ENCODE measurements around the gene MISP3. TPM values are rescaled to one million over a fixed set of nuclear protein-coding genes. Genes with fewer than 3 reads are reported as not detected.

MISP3 gene
- total and polyA plus RNA-seq, 9 of the 15 experiments (the other 6 are each of a cell fraction or from before 2014, with no cell fraction given), result 0.25 to 5.6 (median 1.6) TPM

- TF ChIP-seq ZNF280B (CRISPR knock-in tag; IDR thresholded peaks at IDR 0.05) (no peak), GATAD2B (IDR thresholded peaks at IDR 0.05; ENCODE audit: borderline replicate concordance) (peak; percentile 73), EP300 (IDR thresholded peaks at IDR 0.05; ENCODE audit: low read length) (no peak), SMARCA4 (IDR thresholded peaks at IDR 0.05) (0 out of 2 replicates have a peak, but pooled peaks have one; percentile 48), HLTF (IDR thresholded peaks at IDR 0.05) (no peak), TCF7L2 (IDR thresholded peaks at IDR 0.05; ENCODE audit: low read depth, low read length) (no peak), ZC3H11A (IDR thresholded peaks at IDR 0.05; ENCODE audit: low read depth, low read length) (no peak), ZNF764 (CRISPR knock-in tag; IDR thresholded peaks at IDR 0.05; ENCODE audit: low read depth) (no peak), ATF7 (IDR thresholded peaks at IDR 0.05) (peak; percentile 28; the same call in 1 of the 2 replicates), ZNF354B (CRISPR knock-in tag; IDR thresholded peaks at IDR 0.05) (no peak), KDM4B (IDR thresholded peaks at IDR 0.05; ENCODE audit: borderline replicate concordance in 2 of 2, low read depth in 1 of 2) (peak in 1 of 2 experiments; percentile 77; a peak in 1 of 4 replicates), NCOR1 (IDR thresholded peaks at IDR 0.05) (no peak), NR4A1 (CRISPR knock-in tag; IDR thresholded peaks at IDR 0.05) (no peak), NR4A1 (tag; IDR thresholded peaks at IDR 0.05) (0 out of 2 replicates have a peak, but pooled peaks have one; percentile 17), PCBP1 (IDR thresholded peaks at IDR 0.05; ENCODE audit: low read depth, low read length, poor library complexity, severe bottlenecking) (peak; percentile 58), CLOCK (CRISPR knock-in tag; IDR thresholded peaks at IDR 0.05; ENCODE audit: borderline replicate concordance) (no peak), TRIM28 (IDR thresholded peaks at IDR 0.05) (no peak), ZKSCAN8 (CRISPR knock-in tag; IDR thresholded peaks at IDR 0.05) (no peak), MAFF (IDR thresholded peaks at IDR 0.05; ENCODE audit: low read length) (no peak), SIN3A (IDR thresholded peaks at IDR 0.05; ENCODE audit: borderline replicate concordance in 2 of 2, control insufficient read depth in 1 of 2, low read depth in 2 of 2, low read length in 2 of 2) (no peak), SMC3 (conservative IDR thresholded peaks at IDR 0.05; ENCODE audit: insufficient read depth, low read depth, low read length) (peak; percentile 43; the same call in 1 of the 2 replicates)
- TF ChIP-seq, protein P1, sequence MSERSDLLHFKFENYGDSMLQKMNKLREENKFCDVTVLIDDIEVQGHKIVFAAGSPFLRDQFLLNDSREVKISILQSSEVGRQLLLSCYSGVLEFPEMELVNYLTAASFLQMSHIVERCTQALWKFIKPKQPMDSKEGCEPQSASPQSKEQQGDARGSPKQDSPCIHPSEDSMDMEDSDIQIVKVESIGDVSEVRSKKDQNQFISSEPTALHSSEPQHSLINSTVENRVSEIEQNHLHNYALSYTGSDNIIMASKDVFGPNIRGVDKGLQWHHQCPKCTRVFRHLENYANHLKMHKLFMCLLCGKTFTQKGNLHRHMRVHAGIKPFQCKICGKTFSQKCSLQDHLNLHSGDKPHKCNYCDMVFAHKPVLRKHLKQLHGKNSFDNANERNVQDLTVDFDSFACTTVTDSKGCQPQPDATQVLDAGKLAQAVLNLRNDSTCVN (CRISPR knock-in tag; IDR thresholded peaks at IDR 0.05), result no peak
These were observed 40.7 kb upstream of the MISP3 start, which contains the start of gene IL27RA (continued) for GRCh38 chr19:14031719-14032480.
